ENCODE data around the gene SYNE4. TPM values are rescaled to one million over a fixed set of nuclear protein-coding genes. Genes with fewer than 3 reads are reported as not detected.

Gene SYNE4
- polyA plus RNA-seq, 1 experiment, result 0.16 TPM

DNA sequence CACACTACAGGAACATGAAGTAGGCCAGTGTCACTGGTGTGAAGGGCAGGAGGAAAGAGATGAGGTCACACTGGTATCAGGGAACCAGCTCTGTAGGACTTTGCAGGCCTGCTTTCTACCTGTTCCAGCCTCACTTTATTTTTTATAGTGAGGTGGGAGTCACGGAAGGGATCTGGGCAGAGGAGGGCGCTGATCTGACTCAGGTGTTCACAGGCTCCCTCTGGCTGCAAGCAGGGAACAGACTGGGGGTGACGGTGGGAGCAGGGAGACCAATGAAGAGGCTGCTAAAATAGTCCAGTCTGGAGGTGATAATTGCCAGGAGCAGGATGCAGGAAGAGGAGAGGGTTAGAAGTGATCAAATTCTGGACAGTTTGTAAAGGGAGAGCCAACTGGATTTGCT is 42.6 kb upstream of the SYNE4 start:
- H3K36me3 ChIP-seq (ENCODE audit: control insufficient read depth, insufficient read depth, low read length), result no peaks in the 10 kb centered on the region
- no peaks in the 10 kb centered on the region for H3K27me3 ChIP-seq (ENCODE audit: control insufficient read depth, insufficient read depth, low read length)
- CTCF ChIA-PET, result no interaction called here
- TF ChIP-seq, protein P1, sequence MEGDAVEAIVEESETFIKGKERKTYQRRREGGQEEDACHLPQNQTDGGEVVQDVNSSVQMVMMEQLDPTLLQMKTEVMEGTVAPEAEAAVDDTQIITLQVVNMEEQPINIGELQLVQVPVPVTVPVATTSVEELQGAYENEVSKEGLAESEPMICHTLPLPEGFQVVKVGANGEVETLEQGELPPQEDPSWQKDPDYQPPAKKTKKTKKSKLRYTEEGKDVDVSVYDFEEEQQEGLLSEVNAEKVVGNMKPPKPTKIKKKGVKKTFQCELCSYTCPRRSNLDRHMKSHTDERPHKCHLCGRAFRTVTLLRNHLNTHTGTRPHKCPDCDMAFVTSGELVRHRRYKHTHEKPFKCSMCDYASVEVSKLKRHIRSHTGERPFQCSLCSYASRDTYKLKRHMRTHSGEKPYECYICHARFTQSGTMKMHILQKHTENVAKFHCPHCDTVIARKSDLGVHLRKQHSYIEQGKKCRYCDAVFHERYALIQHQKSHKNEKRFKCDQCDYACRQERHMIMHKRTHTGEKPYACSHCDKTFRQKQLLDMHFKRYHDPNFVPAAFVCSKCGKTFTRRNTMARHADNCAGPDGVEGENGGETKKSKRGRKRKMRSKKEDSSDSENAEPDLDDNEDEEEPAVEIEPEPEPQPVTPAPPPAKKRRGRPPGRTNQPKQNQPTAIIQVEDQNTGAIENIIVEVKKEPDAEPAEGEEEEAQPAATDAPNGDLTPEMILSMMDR (IDR thresholded peaks at IDR 0.05; ENCODE audit: insufficient read depth, low read depth, low read length), result 0 out of 2 replicates have a peak, but pooled peaks have one; percentile 27
- POLR2A ChIA-PET, result no interaction called here
- DNase-seq (ENCODE audit: low read depth), result no peak
- H3K4me3 ChIP-seq (ENCODE audit: low read depth, low read length), result no peak overlapping the region

DNA sequence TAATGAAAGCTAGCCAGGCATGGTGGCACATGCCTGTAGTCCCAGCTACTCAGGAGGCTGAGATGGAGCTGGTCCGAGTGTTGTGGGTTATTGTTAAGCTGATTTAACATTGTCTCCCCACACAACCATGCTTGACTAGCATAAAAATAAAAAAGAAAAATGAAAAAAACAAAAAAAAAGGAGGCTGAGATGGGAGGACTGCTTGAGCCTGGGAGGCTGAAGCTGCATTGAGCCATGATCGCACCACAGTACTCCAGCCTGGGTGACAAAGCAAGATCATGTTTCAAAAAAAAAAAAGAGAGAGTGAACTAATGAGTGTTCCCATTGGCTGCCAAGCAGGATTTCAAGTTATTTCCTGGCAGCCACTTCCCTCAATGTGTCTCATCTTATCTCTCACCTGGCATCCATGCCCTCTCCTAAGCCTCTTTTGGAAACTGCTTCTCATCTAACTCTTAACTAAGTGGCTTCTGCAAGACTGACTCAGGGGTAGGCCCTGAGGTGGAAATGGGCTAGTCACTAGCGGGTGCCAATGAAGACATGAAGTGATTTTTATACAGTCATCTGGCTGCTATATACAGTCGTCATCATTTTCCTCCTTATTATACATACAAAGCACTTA is 40.6 kb upstream of the SYNE4 start:
- no peak overlapping the region for H3K4me3 ChIP-seq (ENCODE audit: low read depth, low read length)
- no peaks in the 10 kb centered on the region for H3K27me3 ChIP-seq (ENCODE audit: control insufficient read depth, insufficient read depth, low read length)
- no peak for DNase-seq (ENCODE audit: low read depth)
- ChIA-PET CTCF (no interaction called here), POLR2A (no interaction called here)
- H3K36me3 ChIP-seq (ENCODE audit: control insufficient read depth, insufficient read depth, low read length), result no peaks in the 10 kb centered on the region
- TF ChIP-seq, protein P1 (IDR thresholded peaks at IDR 0.05; ENCODE audit: insufficient read depth, low read depth, low read length), result no peak

DNA sequence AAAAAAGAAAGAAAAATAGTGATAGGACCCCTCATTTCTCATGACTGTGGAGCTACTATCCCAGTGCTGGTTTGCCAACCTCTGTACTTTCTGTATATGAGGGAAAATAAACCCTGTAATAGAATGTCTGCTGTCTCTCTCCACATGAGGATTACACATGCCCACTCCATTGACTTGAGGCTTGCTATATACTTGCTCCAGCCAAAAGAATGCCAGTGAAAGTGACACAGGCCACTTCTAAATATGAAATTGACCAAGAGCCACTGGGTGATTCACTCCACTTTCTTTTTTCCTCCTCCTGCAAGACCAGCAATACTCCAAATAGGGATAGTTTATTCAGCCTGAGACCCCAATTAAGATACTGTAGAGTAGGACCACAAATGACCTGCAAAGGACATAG is 39.2 kb upstream of the SYNE4 start:
- TF ChIP-seq, protein P1 (IDR thresholded peaks at IDR 0.05; ENCODE audit: insufficient read depth, low read depth, low read length), result no peak
- Histone ChIP-seq H3K36me3 (ENCODE audit: control insufficient read depth, insufficient read depth, low read length) (no peaks in the 10 kb centered on the region), H3K4me3 (ENCODE audit: low read depth, low read length) (no peak overlapping the region), H3K27me3 (ENCODE audit: control insufficient read depth, insufficient read depth, low read length) (no peaks in the 10 kb centered on the region)
- ChIA-PET CTCF (no interaction called here), POLR2A (interaction anchor here (0.6 kb wide), 1 partner anchor 239 kb away, joined by 21 read pairs; no protein-coding TSS in a partner anchor)
- DNase-seq (ENCODE audit: low read depth), result no peak

DNA sequence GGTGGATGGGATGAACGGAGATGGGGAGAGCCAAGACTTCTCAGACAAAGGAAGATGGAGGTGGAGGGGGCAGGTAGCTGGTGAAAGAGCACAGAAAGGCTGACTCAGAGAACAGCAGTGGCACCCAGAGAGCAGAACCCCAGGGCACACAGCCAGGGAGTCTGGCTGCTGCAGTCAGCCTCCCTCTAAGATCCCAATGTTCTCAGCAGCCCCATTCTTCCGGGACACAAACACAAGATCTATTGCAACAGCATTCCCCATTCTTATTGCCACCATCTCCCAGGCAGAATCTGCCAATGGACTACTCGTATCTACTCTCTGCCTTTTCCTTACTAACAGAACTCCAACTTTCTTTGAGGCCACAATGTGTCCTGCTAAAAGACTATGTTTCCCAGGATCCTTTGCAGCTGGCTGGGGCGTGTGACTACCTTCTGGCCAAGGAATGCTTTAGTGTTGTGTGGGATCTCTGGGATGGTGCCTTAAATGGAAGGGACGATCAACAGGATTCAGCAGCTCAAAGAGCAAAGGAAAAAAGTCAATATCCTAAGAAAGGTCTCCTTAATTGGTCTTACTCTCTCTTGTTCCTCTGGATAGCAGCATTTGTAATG is 37.9 kb upstream of the SYNE4 start:
- Histone ChIP-seq H3K36me3 (ENCODE audit: control insufficient read depth, insufficient read depth, low read length) (no peaks in the 10 kb centered on the region), H3K4me3 (ENCODE audit: low read depth, low read length) (no peak overlapping the region), H3K27me3 (ENCODE audit: control insufficient read depth, insufficient read depth, low read length) (no peaks in the 10 kb centered on the region)
- TF ChIP-seq, protein P1 (IDR thresholded peaks at IDR 0.05; ENCODE audit: insufficient read depth, low read depth, low read length), result no peak
- POLR2A ChIA-PET, result no interaction called here
- CTCF ChIA-PET, result interaction anchor here (0.6 kb wide), 1 partner anchor 9 kb away, joined by 3 read pairs; no protein-coding TSS in a partner anchor
- no peak for DNase-seq (ENCODE audit: low read depth)

DNA sequence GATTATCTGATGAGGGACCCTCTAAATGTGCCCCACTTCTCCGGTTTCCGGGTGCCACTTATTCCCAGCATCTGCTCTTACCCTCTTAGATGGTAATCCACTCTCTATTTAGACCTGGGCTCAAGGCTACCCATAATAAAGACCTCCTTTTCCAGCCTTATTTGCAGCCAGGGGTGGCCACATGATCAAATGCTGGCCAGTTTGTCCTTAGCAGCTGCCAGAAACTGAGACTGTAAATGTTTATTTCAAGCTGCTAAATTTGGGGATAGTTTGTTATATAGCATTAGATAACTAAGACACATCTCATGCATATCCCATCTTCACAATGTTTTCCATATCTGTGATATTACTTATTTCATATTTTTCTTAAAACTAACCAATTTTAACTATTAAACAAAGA is 35.3 kb upstream of the SYNE4 start:
- Histone ChIP-seq H3K27me3 (ENCODE audit: control insufficient read depth, insufficient read depth, low read length) (no peaks in the 10 kb centered on the region), H3K4me3 (ENCODE audit: low read depth, low read length) (no peak overlapping the region), H3K36me3 (ENCODE audit: control insufficient read depth, insufficient read depth, low read length) (no peaks in the 10 kb centered on the region; the same call in 1 of the 2 replicates)
- no peak for DNase-seq (ENCODE audit: low read depth)
- TF ChIP-seq, protein P1 (IDR thresholded peaks at IDR 0.05; ENCODE audit: insufficient read depth, low read depth, low read length), result no peak
- ChIA-PET CTCF (interaction anchor here (1.1 kb wide), 1 partner anchor 84 kb away, joined by 3 read pairs; no protein-coding TSS in a partner anchor), POLR2A (no interaction called here)
